Activated CD4-positive, CD25-positive, alpha-beta regulatory T cell (primary cell): Measurements from ENCODE around the gene CARD11.
"Not testable (repeated sequence)": the region's sequence is repeated elsewhere in the genome, so short reads cannot be mapped to it uniquely, and the experiment has no call there.

ENCODE experiments used
- DNase-seq, 4 experiments: peaks; one replicate each; lab custom pipeline; 2025; lab: John Stamatoyannopoulos, UW

The CARD11 gene

GRCh38 chr7:2962865-2963264, 80.8 kb downstream of the CARD11 start:
- DNase-seq, result no peak

GRCh38 chr7:2959828-2960599, 83.7 kb downstream of the CARD11 start:
- DNase-seq, result no peak

- DNase-seq, result no peak
Observed at GRCh38 chr7:2959103-2959680, 84.5 kb downstream of the CARD11 start.

DNA sequence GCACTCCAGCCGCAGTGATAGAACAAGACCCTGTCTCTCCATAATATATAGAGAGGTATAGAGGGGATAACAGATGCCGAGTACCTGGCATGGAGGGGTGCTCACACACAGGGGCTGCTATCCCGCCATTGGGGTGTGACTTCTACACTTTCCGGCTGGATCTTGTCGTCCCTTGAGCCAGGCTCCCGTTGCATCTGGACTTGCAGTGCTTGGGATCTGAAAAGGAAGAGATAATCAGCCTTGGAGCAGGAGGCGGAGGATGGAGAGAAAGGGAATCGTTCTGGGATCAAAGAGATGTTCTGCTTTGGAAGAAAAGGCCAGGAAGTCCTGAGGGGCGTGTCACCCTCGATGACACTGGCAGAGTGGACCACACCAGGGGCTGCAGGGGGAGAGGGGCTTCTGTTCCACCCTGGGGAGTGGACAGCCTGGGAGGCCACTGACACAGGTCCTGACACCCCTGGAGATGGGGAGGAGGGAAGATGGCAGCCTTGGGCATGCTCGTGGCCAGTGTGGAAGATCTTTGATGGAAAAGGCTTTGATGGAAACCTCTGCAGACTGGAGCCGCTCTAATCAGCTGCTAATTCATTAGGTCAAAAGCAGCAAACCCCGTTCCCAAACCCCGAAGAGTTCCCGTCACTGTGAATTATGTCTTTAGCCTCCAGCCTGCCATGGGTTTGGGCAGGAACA, 85.1 kb downstream of the CARD11 start:
- no peak for DNase-seq

GRCh38 chr7:2957369-2957727, 86.3 kb downstream of the CARD11 start:
- DNase-seq, result not testable (repeated sequence)

- peak in 1 of 4 experiments; percentile 10 for DNase-seq
Observed at GRCh38 chr7:2956526-2957368, 86.9 kb downstream of the CARD11 start.

DNA sequence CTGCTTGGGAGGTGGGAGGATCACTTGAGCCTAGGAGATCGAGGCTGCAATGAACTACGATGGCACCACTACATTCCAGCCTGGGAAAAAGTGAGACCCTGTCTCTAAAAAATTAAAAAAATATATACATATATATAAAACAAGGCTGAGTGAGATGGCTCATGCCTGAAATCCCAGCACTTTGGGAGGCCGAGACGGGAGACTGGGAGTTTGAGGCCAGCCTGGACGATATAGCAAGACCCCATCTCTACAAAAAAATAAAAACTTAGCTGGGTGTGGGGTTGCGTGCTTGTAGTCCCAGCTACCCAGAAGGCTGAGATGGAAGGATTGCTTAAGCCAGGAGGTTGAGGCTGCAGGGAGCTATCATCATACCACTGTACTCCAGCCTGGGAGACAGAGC, 87.6 kb downstream of the CARD11 start:
- no peak for DNase-seq

DNA sequence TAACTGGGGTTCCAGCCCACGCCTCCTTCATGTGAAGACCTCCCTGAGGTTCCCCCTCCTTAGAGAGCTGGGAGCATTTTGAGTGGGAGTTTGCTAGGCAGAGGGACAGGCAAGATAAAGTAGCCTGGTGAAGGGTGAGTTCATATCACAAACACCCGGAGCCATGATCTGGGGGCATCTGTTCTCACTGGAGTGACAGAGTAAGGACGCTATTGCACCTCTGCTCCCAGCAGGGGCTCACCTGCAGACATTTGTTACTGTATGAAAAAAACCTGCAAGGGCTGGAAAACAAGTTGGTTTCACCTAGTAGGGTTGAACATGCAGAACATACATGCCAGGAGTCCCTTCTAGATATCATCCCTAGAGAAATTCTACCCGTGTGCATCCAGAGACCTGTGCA, 88.4 kb downstream of the CARD11 start:
- no peak for DNase-seq

DNA sequence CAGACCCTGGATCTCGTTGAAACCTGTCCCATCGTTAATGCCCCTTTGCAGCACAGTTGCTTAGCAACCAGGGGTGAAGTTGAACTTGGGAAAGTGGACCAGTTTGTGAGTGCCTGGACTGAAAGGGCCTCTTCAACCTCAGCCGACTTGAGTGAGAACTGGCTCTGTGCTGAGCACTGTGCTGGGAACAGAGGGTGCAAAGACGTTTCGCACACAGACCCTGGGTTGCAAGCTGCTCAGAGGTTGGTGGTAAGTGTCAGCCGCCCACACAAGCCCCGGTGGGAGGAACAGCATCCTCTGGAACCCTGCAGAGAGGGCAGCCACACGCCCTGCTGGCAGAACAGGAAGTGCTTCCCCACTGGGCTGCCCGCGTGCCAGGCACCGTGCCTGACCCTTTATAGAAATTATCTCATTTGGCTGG, 89.2 kb downstream of the CARD11 start:
- no peak for DNase-seq

DNA sequence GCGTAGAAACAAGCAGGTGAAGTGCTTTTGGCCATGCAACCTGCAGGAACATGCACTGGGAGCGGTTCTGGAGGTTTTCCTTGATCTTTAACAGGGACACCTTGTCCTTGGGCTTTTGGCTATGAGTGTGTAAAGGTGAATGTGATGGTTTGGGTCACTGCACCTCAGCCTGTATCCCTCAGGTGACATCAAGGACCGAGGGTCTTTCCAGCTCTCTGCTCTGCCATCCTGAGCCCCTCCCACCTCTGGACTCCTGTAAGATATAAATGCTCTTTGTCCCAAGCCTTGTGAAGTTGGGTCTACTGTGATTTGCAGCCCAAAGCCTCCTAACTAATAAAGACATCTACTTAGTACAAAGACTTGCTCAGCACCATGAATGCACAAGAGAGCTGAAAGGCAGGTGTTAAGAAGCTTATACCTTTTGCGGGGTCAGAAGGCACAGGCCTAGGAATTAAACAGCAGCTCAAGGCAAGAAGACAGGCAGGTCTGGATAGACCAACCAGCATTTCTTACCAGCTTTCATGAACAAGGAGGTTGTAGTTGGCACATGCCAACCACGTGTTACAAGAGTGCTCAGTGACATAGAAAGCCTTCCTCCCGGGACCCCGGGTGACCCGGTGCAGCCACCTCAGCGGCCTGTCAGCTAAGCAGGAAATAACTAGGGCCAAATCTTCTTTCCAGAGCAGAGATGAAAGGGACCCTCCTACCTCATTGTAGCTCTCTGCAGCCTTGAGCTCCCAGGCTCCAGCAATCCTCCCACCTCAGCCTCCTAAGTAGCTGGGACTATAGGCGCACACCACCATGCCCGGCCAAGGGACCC, 89.9 kb downstream of the CARD11 start:
- DNase-seq, result no peak

DNA sequence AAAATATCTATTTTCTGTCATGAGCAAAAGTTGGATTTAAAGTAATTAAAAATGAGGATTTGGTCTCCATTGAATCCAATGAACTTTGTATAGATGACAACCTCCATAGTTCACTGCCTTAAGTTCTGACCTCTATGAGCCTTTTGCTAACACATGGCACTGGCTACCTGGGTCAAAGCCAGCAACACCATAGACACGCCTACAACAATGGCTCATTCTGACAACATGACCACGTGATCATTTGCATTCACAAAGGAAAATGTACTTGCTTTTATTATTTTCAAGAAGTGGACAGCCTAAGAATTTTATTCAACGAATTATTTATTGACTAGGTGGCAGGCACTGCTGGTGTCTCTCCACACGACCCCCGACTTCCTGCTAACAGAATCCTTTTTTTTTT, 90.6 kb downstream of the CARD11 start:
- no peak for DNase-seq

GRCh38 chr7:2952316-2952715, 91.4 kb downstream of the CARD11 start:
- no peak for DNase-seq

DNA sequence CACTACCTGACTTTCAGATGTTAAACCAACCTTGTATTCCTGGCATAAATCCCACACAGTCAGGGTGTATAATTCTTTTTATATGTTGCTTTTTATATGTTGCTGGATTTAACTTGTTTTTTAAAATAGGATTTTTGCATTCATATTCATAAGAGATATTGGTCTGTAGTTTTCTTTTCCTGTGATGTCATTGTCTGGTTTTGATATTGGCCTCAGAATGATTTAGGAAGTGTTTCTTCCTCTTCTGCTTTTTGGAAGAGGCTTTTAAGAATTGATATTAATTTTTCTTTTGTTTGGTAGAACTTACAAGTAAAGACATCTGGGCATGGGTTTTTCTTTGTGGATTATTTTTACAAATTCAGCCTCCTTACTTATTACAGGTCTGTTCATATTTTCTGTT, 93.1 kb downstream of the CARD11 start:
- DNase-seq, result no peak

DNA sequence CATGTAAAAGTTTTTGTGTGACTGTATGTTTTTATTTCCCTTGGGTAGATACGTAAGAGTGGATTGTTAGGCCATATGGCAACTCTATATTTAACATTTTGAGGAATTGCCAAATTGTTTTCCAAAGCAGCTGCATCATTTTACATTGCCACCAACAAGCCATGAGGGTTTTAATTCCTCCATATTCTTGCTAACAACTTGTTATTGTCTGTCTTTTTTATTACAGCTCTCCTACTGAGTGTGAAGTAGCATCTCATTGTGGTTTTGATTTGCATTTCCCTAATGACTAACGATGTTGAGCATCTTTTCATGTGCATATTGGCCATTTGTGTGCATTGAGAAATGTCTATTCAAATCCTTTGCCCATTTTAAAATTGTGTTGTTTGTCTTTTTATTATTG, 94.9 kb downstream of the CARD11 start:
- DNase-seq, result no peak

DNA sequence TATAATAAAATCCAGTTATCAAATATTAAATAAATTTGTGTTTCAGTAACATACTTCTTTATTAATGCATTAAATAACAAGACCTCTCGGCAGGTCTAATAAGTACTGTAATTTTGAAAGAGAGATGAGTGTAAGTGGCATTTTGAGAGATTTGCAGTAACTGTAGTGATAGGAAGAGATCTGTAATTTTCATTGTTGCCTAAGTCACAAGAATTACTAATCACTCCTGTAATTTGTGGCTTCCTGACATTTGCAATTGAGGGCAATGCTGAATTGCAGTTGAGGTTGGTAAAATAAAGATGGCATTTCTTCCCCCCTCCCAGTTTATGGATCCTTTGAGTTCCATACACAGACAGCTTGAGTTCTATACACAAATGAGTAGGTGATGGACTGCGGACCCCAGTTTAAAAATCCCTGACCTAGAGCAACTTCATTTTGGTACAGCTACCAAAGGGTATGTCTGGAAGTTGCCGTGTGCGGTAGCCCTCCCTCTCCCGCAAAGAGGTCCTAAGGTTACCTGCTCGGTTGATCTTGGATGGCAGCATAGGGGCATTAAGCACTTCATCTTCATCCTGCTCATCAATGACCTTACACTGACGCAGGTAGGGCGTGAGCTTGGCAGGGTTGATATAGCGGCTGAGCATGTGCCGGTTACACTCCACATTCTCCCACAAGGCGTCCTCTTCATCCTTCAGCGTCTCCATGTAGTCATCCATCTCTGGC, 96.4 kb downstream of the CARD11 start:
- DNase-seq, result no peak

- no peak for DNase-seq
Observed at GRCh38 chr7:2945171-2945570, 98.5 kb downstream of the CARD11 start.

- no peak for DNase-seq
Observed at GRCh38 chr7:2944739-2945138, 98.9 kb downstream of the CARD11 start.

DNA sequence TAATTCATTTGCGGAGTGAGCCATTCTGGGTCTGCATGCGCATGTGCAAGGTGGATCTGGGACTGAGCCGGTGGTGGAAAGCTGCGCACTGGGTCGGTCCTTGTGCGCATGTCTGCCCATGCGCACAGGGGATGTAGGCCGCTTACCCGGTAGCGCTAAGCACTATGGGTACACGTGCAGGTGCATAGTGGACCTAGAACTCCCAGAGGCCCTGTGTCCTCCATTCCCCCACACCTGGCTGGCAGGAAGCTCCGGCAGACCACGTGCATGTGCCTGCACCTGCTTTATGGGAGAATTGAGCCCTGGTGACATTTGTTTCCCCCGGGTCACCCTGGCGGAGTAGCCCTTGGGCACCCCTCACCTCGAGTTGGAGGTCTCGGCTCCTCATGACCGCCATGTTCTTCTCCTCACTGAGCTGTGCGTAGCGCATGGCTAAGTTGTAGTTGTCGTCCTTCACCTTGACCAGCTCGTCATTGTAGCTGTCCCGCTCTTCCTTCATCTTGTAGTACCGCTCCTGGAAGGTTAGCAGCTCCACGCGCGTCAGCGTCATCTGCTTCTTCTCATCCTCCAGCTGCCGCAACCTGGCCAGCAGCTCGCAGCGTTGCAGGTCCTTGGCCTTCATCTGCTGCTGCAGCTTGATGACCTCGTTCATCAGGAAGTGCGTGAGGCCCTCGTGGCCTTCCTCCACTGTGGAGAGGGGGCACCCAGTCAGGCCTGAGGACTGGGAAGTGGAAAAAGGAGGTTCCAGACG, 99.6 kb downstream of the CARD11 start:
- no peak for DNase-seq

- DNase-seq, result no peak
Observed at GRCh38 chr7:2941216-2941859, 102.3 kb downstream of the CARD11 start.

- DNase-seq, result no peak
Observed at GRCh38 chr7:2940466-2940865, 103.2 kb downstream of the CARD11 start.
